GM23338 (cell line): ENCODE measurements around the gene MFSD6. TPM values are rescaled to one million over a fixed set of nuclear protein-coding genes. Genes with fewer than 3 reads are reported as not detected.
A peak's percentile ranks its signal among the peaks of the same experiment; 100 is the strongest.

Experiments used
- ATAC-seq: fragments of 200-7000 bp; cut with Tn5 transposase; 3 replicates; pipeline ENCODE4 v1.9.1; 2020
- DNase-seq: peaks from one replicate; pipeline ENCODE4 v3.0.0-alpha.2; 2015; ENCODE audit warnings: low spot score
- H2AFZ ChIP-seq: fragments of 200-600 bp; sonication (generic); 2 replicates; pipeline ENCODE4 v1.8.0; 2016; ENCODE audit warnings: antibody characterized with exemption, mild to moderate bottlenecking, moderate library complexity
- H3F3A ChIP-seq: fragments of 200-600 bp; sonication (generic); replicated peaks from 2 replicates; pipeline ENCODE4 v1.8.0; 2017; ENCODE audit warnings: antibody characterized with exemption, mixed run types, low read depth
- H3K27ac ChIP-seq: fragments of 200-600 bp; sonication (generic); 2 replicates; pipeline ENCODE4 v1.6.1; 2016; ENCODE audit warnings: low read depth
- H3K27me3 ChIP-seq: fragments of 200-600 bp; sonication (generic); 2 replicates; pipeline ENCODE4 v1.8.0; 2016; ENCODE audit warnings: mild to moderate bottlenecking, mixed run types, moderate library complexity; ENCODE audit not compliant: insufficient read depth
- H3K36me3 ChIP-seq: fragments of 200-600 bp; sonication (generic); 2 replicates; pipeline ENCODE4 v1.8.0; 2016; ENCODE audit warnings: mild to moderate bottlenecking; ENCODE audit not compliant: insufficient read depth
- H3K4me1 ChIP-seq: fragments of 200-600 bp; sonication (generic); 2 replicates; pipeline ENCODE4 v1.8.0; 2016; ENCODE audit warnings: mild to moderate bottlenecking, moderate library complexity; ENCODE audit not compliant: insufficient read depth
- H3K4me2 ChIP-seq: fragments of 200-600 bp; sonication (generic); 2 replicates; pipeline ENCODE4 v1.7.1; 2017; ENCODE audit warnings: mixed run types
- H3K4me3 ChIP-seq: fragments of 200-600 bp; sonication (generic); 2 replicates; pipeline ENCODE4 v1.6.1; 2016; ENCODE audit warnings: mixed run types
- H3K79me2 ChIP-seq: fragments of 200-600 bp; sonication (generic); replicated peaks from 2 replicates; pipeline ENCODE4 v1.8.0; 2017; ENCODE audit warnings: mild to moderate bottlenecking; ENCODE audit not compliant: insufficient read depth
- H3K9me2 ChIP-seq: fragments of 200-600 bp; sonication (generic); 2 replicates; pipeline ENCODE4 v1.8.0; 2017; ENCODE audit not compliant: insufficient read depth
- H4K20me1 ChIP-seq: fragments of 200-600 bp; sonication (generic); replicated peaks from 2 replicates; pipeline ENCODE4 v1.8.0; 2017; ENCODE audit warnings: mild to moderate bottlenecking; ENCODE audit not compliant: insufficient read depth
- H3K27ac Mint-ChIP-seq: 2 replicates; pipeline ENCODE4 v1.8.0; 2020; ENCODE audit warnings: inconsistent platforms, mild to moderate bottlenecking, moderate library complexity, mixed read lengths
- H3K27me3 Mint-ChIP-seq: 3 replicates; pipeline ENCODE4 v1.8.0; 2022; ENCODE audit warnings: low read depth, mild to moderate bottlenecking, moderate library complexity, mixed read lengths, inconsistent platforms; ENCODE audit not compliant: insufficient read depth, poor library complexity
- H3K36me3 Mint-ChIP-seq: 3 replicates; pipeline ENCODE4 v1.8.0; 2021; ENCODE audit warnings: low read depth, mild to moderate bottlenecking, inconsistent platforms, moderate library complexity, mixed read lengths
- H3K4me1 Mint-ChIP-seq: 3 replicates; pipeline ENCODE4 v1.8.0; 2020; ENCODE audit warnings: mild to moderate bottlenecking, inconsistent platforms, mixed read lengths
- H3K4me3 Mint-ChIP-seq: 3 replicates; pipeline ENCODE4 v1.8.0; 2021; ENCODE audit warnings: moderate library complexity, mild to moderate bottlenecking, inconsistent platforms, mixed read lengths
- H3K9me3 Mint-ChIP-seq: 3 replicates; pipeline ENCODE4 v1.8.0; 2020; ENCODE audit warnings: moderate library complexity, mild to moderate bottlenecking, inconsistent platforms, mixed read lengths
- CREB1 ChIP-seq: fragments of 250-450 bp; sonication (Bioruptor Pico); IDR thresholded peaks from 2 replicates; pipeline ENCODE4 v1.5.0; 2020; ENCODE audit warnings: low read depth, mild to moderate bottlenecking, moderate library complexity
- EZH2phosphoT487 ChIP-seq: fragments of 200-600 bp; sonication (generic); IDR thresholded peaks from one replicate; pipeline ENCODE4 v1.8.1; 2018; ENCODE audit warnings: antibody characterized with exemption; ENCODE audit not compliant: unreplicated experiment
- JUNB ChIP-seq: IDR thresholded peaks from one replicate; pipeline ENCODE4 v1.6.1; 2016; ENCODE audit warnings: antibody characterized with exemption; ENCODE audit not compliant: unreplicated experiment
- NANOG ChIP-seq: IDR thresholded peaks from 2 replicates; pipeline ENCODE4 v1.6.1; 2016; ENCODE audit warnings: antibody characterized with exemption, borderline replicate concordance
- POLR2AphosphoS5 ChIP-seq: IDR thresholded peaks from 2 replicates; pipeline ENCODE4 v1.6.1; 2016; ENCODE audit warnings: antibody characterized with exemption, low read depth
- STAT1 ChIP-seq: IDR thresholded peaks from one replicate; pipeline ENCODE4 v1.6.1; 2016; ENCODE audit warnings: antibody characterized with exemption; ENCODE audit not compliant: unreplicated experiment
- ZNF114 ChIP-seq: fragments of 250-450 bp; sonication (Bioruptor Pico); IDR thresholded peaks from 2 replicates; pipeline ENCODE4 v1.5.0; 2020; ENCODE audit warnings: mild to moderate bottlenecking, moderate library complexity
- ZNF331 ChIP-seq: fragments of 250-450 bp; sonication (Bioruptor Pico); IDR thresholded peaks from 2 replicates; pipeline ENCODE4 v1.5.0; 2020; ENCODE audit warnings: low read depth, mild to moderate bottlenecking, moderate library complexity
- polyA plus RNA-seq: library from polyadenylated mRNA; unstranded; fragments of >200 nt; fragmentation: Nextera tagmentation; extraction: Ambion mirVana; gene quantifications from 2 replicates; pipeline ENCODE4 v1.2.1, GENCODE V29; 2016
- total RNA-seq: library from RNA; depleted of rRNA; stranded (reverse); fragments of >200 nt; shearing (Covaris generic); gene quantifications from 2 replicates; pipeline ENCODE4 v1.2.3, GENCODE V29; 2014
- TF ChIP-seq, protein P1 (sequence below): IDR thresholded peaks from 2 replicates; pipeline ENCODE4 v1.6.1; 2016; ENCODE audit warnings: antibody characterized with exemption
- TF ChIP-seq, protein P2 (sequence below): fragments of 250-450 bp; sonication (Bioruptor Pico); IDR thresholded peaks from 2 replicates; pipeline ENCODE4 v1.5.0; 2020; ENCODE audit warnings: mild to moderate bottlenecking, moderate library complexity
- TF ChIP-seq, protein P3 (sequence below), 2 experiments: fragments of 200-600 bp in 1 of 2; sonication (generic) in 1 of 2; conservative IDR thresholded peaks; 2 replicates each; pipeline versions ENCODE4 v1.5.1 to v1.6.1; 2016 to 2017; ENCODE audit warnings: antibody characterized with exemption in 2 of 2, low read depth in 2 of 2, mild to moderate bottlenecking in 2 of 2, moderate library complexity in 1 of 2

Gene MFSD6
- total and polyA plus RNA-seq, 2 experiments from 2014 or later = 2.3 to 9.6 TPM

GRCh38 chr2:190486037-190486623 lies 78.0 kb downstream of the MFSD6 start:
- H3K27me3 Mint-ChIP-seq = peaks cover 5% of the 10 kb centered on the region
- H3K9me2 ChIP-seq = no peaks in the 10 kb centered on the region
- H3K79me2 ChIP-seq = no peaks in the 10 kb centered on the region
- H3K4me3 ChIP-seq = no peak overlapping the region
- no peak overlapping the region for H3K4me2 ChIP-seq
- no peak overlapping the region for H3K4me3 Mint-ChIP-seq
- H3K27me3 ChIP-seq = no peaks in the 10 kb centered on the region
- peaks cover 16% of the 10 kb centered on the region for H3K4me1 Mint-ChIP-seq
- no peaks in the 10 kb centered on the region; the same call in 1 of the 2 replicates for H4K20me1 ChIP-seq
- H3K4me1 ChIP-seq = peaks cover 11% of the 10 kb centered on the region
- H3K36me3 Mint-ChIP-seq = no peaks in the 10 kb centered on the region
- no peak overlapping the region for H2AFZ ChIP-seq
- TF ChIP-seq EZH2phosphoT487 = no peak
- ATAC-seq (no peak), DNase-seq (no peak)
- no peaks in the 10 kb centered on the region for H3F3A ChIP-seq
- H3K27ac Mint-ChIP-seq = no peak overlapping the region
- no peaks in the 10 kb centered on the region for H3K36me3 ChIP-seq
- no peaks in the 10 kb centered on the region for H3K9me3 Mint-ChIP-seq
- no peak overlapping the region for H3K27ac ChIP-seq

DNA sequence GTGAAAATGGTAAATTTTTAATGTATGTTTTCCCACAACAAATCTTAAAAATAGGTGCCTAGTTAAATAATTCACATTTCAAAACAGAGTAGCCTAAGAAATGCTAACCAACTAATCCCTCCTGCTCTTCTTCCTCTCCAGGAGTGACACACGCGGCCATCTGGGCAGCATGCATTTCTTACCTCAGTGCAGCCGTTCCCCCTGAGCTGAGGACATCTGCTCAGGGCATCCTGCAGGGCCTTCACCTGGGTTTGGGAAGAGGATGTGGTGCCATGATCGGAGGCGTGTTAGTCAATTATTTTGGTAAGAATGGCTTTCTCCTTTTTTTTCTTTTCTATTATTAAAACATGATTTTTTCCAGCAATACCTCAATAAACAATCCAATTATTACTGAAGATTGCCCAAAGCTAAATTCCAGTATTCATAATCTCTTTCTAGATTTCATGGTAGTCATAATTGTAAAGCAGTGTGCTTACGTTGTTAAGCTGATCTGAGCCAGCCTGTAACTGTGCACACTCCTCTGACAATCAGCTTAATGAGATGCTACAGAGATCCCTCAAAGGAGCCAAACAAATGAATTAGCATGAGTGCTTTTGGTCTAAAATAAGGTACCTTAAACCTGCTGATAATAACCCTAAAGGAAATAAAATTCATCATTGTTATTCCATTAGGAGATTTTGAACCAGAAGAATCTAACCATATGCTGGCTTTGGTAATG lies 80.5 kb downstream of the MFSD6 start:
- Mint-ChIP-seq H3K9me3 (peaks cover 2% of the 10 kb centered on the region; the same call in 2 of the 3 replicates), H3K27me3 (peaks cover 7% of the 10 kb centered on the region), H3K27ac (no peak overlapping the region), H3K4me3 (no peak overlapping the region), H3K4me1 (peaks cover 16% of the 10 kb centered on the region), H3K36me3 (peaks cover 15% of the 10 kb centered on the region; the same call in 2 of the 3 replicates)
- H3K9me2 ChIP-seq = no peaks in the 10 kb centered on the region
- H3K79me2 ChIP-seq = no peaks in the 10 kb centered on the region
- peaks cover 11% of the 10 kb centered on the region for H3K4me1 ChIP-seq
- no peaks in the 10 kb centered on the region for H3K27me3 ChIP-seq
- peak overlapping the region; percentile 5 for H3K4me2 ChIP-seq
- ATAC-seq (no peak), DNase-seq (no peak)
- no peaks in the 10 kb centered on the region for H3F3A ChIP-seq
- H4K20me1 ChIP-seq = no peaks in the 10 kb centered on the region; the same call in 1 of the 2 replicates
- H3K4me3 ChIP-seq = no peak overlapping the region
- H3K36me3 ChIP-seq = no peaks in the 10 kb centered on the region
- H2AFZ ChIP-seq = no peak overlapping the region
- no peak overlapping the region for H3K27ac ChIP-seq
- TF ChIP-seq CREB1 (CRISPR knock-in tag) = no peak
- no peak for TF ChIP-seq POLR2AphosphoS5
- no peak for TF ChIP-seq STAT1
- TF ChIP-seq, protein P1, sequence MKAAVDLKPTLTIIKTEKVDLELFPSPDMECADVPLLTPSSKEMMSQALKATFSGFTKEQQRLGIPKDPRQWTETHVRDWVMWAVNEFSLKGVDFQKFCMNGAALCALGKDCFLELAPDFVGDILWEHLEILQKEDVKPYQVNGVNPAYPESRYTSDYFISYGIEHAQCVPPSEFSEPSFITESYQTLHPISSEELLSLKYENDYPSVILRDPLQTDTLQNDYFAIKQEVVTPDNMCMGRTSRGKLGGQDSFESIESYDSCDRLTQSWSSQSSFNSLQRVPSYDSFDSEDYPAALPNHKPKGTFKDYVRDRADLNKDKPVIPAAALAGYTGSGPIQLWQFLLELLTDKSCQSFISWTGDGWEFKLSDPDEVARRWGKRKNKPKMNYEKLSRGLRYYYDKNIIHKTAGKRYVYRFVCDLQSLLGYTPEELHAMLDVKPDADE = no peak
- no peak for TF ChIP-seq ZNF331 (CRISPR knock-in tag)
- TF ChIP-seq NANOG = no peak
- no peak for TF ChIP-seq EZH2phosphoT487
- TF ChIP-seq, protein P2, sequence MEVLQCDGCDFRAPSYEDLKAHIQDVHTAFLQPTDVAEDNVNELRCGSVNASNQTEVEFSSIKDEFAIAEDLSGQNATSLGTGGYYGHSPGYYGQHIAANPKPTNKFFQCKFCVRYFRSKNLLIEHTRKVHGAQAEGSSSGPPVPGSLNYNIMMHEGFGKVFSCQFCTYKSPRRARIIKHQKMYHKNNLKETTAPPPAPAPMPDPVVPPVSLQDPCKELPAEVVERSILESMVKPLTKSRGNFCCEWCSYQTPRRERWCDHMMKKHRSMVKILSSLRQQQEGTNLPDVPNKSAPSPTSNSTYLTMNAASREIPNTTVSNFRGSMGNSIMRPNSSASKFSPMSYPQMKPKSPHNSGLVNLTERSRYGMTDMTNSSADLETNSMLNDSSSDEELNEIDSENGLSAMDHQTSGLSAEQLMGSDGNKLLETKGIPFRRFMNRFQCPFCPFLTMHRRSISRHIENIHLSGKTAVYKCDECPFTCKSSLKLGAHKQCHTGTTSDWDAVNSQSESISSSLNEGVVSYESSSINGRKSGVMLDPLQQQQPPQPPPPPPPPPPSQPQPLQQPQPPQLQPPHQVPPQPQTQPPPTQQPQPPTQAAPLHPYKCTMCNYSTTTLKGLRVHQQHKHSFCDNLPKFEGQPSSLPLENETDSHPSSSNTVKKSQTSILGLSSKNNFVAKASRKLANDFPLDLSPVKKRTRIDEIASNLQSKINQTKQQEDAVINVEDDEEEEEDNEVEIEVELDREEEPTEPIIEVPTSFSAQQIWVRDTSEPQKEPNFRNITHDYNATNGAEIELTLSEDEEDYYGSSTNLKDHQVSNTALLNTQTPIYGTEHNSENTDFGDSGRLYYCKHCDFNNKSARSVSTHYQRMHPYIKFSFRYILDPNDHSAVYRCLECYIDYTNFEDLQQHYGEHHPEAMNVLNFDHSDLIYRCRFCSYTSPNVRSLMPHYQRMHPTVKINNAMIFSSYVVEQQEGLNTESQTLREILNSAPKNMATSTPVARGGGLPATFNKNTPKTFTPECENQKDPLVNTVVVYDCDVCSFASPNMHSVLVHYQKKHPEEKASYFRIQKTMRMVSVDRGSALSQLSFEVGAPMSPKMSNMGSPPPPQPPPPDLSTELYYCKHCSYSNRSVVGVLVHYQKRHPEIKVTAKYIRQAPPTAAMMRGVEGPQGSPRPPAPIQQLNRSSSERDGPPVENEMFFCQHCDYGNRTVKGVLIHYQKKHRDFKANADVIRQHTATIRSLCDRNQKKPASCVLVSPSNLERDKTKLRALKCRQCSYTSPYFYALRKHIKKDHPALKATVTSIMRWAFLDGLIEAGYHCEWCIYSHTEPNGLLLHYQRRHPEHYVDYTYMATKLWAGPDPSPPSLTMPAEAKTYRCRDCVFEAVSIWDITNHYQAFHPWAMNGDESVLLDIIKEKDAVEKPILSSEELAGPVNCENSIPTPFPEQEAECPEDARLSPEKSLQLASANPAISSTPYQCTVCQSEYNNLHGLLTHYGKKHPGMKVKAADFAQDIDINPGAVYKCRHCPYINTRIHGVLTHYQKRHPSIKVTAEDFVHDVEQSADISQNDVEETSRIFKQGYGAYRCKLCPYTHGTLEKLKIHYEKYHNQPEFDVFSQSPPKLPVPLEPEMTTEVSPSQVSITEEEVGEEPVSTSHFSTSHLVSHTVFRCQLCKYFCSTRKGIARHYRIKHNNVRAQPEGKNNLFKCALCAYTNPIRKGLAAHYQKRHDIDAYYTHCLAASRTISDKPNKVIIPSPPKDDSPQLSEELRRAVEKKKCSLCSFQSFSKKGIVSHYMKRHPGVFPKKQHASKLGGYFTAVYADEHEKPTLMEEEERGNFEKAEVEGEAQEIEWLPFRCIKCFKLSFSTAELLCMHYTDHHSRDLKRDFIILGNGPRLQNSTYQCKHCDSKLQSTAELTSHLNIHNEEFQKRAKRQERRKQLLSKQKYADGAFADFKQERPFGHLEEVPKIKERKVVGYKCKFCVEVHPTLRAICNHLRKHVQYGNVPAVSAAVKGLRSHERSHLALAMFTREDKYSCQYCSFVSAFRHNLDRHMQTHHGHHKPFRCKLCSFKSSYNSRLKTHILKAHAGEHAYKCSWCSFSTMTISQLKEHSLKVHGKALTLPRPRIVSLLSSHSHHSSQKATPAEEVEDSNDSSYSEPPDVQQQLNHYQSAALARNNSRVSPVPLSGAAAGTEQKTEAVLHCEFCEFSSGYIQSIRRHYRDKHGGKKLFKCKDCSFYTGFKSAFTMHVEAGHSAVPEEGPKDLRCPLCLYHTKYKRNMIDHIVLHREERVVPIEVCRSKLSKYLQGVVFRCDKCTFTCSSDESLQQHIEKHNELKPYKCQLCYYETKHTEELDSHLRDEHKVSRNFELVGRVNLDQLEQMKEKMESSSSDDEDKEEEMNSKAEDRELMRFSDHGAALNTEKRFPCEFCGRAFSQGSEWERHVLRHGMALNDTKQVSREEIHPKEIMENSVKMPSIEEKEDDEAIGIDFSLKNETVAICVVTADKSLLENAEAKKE (CRISPR knock-in tag) = no peak
- TF ChIP-seq JUNB = no peak
- TF ChIP-seq, protein P3, sequence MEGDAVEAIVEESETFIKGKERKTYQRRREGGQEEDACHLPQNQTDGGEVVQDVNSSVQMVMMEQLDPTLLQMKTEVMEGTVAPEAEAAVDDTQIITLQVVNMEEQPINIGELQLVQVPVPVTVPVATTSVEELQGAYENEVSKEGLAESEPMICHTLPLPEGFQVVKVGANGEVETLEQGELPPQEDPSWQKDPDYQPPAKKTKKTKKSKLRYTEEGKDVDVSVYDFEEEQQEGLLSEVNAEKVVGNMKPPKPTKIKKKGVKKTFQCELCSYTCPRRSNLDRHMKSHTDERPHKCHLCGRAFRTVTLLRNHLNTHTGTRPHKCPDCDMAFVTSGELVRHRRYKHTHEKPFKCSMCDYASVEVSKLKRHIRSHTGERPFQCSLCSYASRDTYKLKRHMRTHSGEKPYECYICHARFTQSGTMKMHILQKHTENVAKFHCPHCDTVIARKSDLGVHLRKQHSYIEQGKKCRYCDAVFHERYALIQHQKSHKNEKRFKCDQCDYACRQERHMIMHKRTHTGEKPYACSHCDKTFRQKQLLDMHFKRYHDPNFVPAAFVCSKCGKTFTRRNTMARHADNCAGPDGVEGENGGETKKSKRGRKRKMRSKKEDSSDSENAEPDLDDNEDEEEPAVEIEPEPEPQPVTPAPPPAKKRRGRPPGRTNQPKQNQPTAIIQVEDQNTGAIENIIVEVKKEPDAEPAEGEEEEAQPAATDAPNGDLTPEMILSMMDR (conservative IDR thresholded peaks at IDR 0.05; ENCODE audit: low read depth in 2 of 2) = no peak
- no peak for TF ChIP-seq ZNF114 (CRISPR knock-in tag)
